DMS 273 treated with DMSO at 0.1 percent for 48 hours (cell line): ENCODE measurements around the gene PFDN4.

Source experiments
- DNase-seq: peaks from one replicate; lab custom pipeline; 2025; lab: John Stamatoyannopoulos, UW

Gene PFDN4

DNA sequence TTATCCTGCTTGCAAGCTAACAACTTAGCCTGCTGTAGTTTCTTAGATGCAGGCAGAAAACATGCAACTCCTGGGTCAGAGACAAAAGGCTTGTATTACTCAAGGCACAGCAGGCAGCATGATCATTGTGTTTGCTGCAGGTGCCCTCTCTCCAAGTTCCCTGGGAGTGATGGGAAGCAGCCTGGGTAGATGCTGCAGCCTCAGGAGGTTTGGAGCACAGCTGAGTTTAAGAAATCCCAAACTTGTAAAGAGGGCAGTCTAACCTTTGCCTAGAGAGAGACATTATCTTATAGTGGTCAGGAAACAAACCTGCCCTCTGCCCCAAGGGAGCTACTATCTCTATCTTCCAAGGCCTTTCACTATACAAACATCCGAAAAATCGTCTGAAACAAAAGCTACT is 61.1 kb downstream of the PFDN4 start:
- DNase-seq = no peak
